ENCODE data around the gene RCAN2.

The RCAN2 gene

GRCh38 chr6:46491201-46491627 lies at the start of gene RCAN2:
Gene RCAN2, minus strand, starts transcription at chr6:46491449.
- no peak for DNase-seq

GRCh38 chr6:46539866-46540265 lies 48.6 kb upstream of the RCAN2 start:
- no peak for DNase-seq

- DNase-seq: no peak
Measured at GRCh38 chr6:46538800-46539480, 47.7 kb upstream of the RCAN2 start.

- no peak for DNase-seq
Measured at GRCh38 chr6:46530896-46531295, 39.6 kb upstream of the RCAN2 start.

GRCh38 chr6:46528961-46529750 lies 37.9 kb upstream of the RCAN2 start:
- no peak for DNase-seq

GRCh38 chr6:46526607-46527006 lies 35.4 kb upstream of the RCAN2 start:
- no peak for DNase-seq

- DNase-seq: no peak
Measured at GRCh38 chr6:46525583-46525982, 34.3 kb upstream of the RCAN2 start.

- no peak for DNase-seq
Measured at GRCh38 chr6:46521464-46521971, 30.3 kb upstream of the RCAN2 start.

- DNase-seq: no peak
Measured at GRCh38 chr6:46517202-46517601, 26.0 kb upstream of the RCAN2 start.

GRCh38 chr6:46513533-46513932 lies 22.3 kb upstream of the RCAN2 start:
- no peak for DNase-seq

GRCh38 chr6:46511320-46511719 lies 20.1 kb upstream of the RCAN2 start:
- DNase-seq: no peak

- DNase-seq: no peak
Measured at GRCh38 chr6:46510651-46511050, 19.4 kb upstream of the RCAN2 start.

- DNase-seq: no peak
Measured at GRCh38 chr6:46509981-46510510, 18.8 kb upstream of the RCAN2 start.

GRCh38 chr6:46509063-46509462 lies 17.8 kb upstream of the RCAN2 start:
- no peak for DNase-seq

- no peak for DNase-seq
Measured at GRCh38 chr6:46507426-46507825, 16.2 kb upstream of the RCAN2 start.

- no peak for DNase-seq
Measured at GRCh38 chr6:46505693-46506512, 14.7 kb upstream of the RCAN2 start.

- no peak for DNase-seq
Measured at GRCh38 chr6:46504242-46504641, 13.0 kb upstream of the RCAN2 start.

GRCh38 chr6:46502486-46503119 lies 11.4 kb upstream of the RCAN2 start:
- DNase-seq: no peak

GRCh38 chr6:46501136-46502089 lies 10.2 kb upstream of the RCAN2 start:
- no peak for DNase-seq

- no peak for DNase-seq
Measured at GRCh38 chr6:46500382-46500781, 9.1 kb upstream of the RCAN2 start.

Data from NK-92 treated with Interleukin-12 subunit alpha and Interleukin-12 subunit beta, amount 100 ng/mL, for 24 hours (cell line).